Subcutaneous adipose tissue (tissue), 4 donors: Measurements from ENCODE around the gene RHOBTB3. TPM values are rescaled to one million over a fixed set of nuclear protein-coding genes. Genes with fewer than 3 reads are reported as not detected.

Source experiments
- CTCF ChIP-seq: fragments of 450-650 bp; IDR thresholded peaks from one replicate; pipeline ENCODE4 v1.5.1; 2016; ENCODE audit warnings: low read depth, mild to moderate bottlenecking, control low read depth, antibody characterized with exemption, moderate library complexity
- total RNA-seq, 4 donors: library from RNA; depleted of rRNA; stranded (reverse); fragments of >200 nt; gene quantifications; one replicate each; pipeline ENCODE4 v1.1.0, GENCODE V29; 2016

The RHOBTB3 gene
- total RNA-seq, 4 donors from 2014 or later: 131 to 198 (median 148) TPM

DNA sequence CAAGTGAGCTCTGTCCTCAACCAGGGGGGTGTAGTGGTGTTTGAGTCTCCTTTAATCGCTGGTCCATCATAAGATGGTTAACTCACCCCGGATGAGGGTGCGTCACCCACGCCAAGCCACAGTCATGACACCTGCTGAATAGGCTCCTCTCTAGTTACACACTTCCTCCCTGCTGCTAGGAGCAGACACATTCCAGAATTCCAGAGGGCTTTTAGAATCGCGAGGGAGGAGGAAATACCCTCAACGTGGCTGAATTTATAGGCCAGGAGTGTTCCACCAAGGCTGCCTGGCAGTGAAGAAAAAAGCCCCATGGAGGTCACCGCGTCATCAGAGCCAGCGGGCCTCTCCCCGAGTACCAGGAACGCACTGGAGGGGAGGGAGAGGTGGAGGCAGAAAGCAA is 86.3 kb downstream of the RHOBTB3 start:
- no peak for TF ChIP-seq CTCF

DNA sequence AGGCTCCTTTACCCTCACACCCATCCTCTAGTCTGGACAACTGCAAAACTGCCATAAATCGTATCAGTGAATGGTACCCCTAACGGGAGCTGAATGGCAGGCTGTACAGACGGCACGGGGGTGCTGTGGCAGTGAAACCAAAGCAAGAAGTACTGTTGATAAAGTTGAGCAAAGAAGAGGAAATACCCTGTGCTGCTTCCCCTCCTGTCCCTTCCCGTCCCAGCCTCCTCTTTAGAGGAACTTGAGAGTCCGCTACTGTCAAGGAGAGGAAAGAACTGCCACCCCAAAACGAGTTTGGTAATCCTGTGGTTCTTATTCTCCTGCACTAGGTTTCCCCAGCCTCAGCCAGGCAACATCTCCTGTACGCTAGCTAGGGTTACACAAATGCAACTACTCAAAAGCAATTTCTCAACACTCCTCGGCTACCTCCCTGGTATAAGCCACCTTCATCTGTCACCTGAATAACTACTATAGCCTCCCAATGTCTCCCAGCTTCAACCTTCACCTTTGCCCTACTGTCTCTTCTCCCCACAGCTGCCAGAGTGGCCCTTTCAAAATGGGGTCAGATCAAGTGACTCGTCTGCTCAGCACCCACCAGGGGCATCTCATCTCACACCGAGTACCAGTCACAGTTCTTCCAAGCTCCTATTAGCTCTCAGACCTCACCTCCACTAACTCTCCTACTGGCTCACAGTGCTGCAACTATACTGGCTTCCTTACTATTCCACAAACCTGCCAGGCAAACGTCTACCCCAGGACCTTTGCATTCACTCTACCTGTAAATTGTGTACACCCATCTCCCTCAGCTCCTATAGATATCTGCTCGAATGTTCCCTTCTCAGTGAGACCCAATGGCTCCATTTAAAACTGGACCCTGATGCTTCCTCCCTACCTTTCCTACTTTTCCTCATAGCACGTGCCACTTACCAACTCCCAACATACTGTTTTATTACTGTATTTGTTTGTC is 87.3 kb downstream of the RHOBTB3 start:
- TF ChIP-seq CTCF: no peak

- no peak for TF ChIP-seq CTCF
Measured at GRCh38 chr5:95821110-95822021, 90.2 kb downstream of the RHOBTB3 start.

DNA sequence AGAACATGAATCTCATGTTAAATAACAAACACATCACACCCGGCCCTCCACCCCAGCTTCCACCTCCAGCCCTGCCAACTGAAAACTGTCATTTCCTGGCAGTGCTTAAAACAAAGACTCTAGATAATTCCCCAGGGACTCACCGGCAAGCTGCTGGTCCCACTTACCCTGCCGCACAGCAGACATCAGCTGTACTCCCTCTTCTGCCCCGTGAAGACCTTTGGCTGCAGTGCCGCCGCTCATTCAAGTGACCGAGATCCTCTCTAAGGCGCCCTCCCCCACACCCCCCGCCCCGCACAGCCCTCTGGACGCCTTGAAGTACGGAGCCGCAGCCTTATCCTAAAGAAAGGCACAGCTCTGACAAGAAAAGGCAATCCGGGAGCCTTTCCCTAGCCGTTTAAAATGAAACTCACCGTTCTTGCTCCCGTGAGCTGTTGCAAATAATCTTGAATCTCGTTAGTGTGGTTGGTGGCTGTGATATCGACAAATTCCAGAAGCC is 91.0 kb downstream of the RHOBTB3 start:
- TF ChIP-seq CTCF: no peak

GRCh38 chr5:95822542-95823181 is 91.5 kb downstream of the RHOBTB3 start, which contains the start of gene GLRX:
Gene GLRX, minus strand, starts transcription at chr5:95822726. Its CDS starts 64 bp downstream, at chr5:95822662.
- no peak for TF ChIP-seq CTCF

GRCh38 chr5:95823218-95823737 is 92.1 kb downstream of the RHOBTB3 start:
- no peak for TF ChIP-seq CTCF
